Measurements from ENCODE around the gene UBE2I.

GRCh38 chr16:1374418-1375297, 65.2 kb downstream of the UBE2I start:
- TF ChIP-seq CTCF (conservative IDR thresholded peaks at IDR 0.05) (no peak), EZH2 (IDR thresholded peaks at IDR 0.05; ENCODE audit: low read depth) (no peak)
